ENCODE results near the gene SUSD3.

Gene SUSD3

DNA sequence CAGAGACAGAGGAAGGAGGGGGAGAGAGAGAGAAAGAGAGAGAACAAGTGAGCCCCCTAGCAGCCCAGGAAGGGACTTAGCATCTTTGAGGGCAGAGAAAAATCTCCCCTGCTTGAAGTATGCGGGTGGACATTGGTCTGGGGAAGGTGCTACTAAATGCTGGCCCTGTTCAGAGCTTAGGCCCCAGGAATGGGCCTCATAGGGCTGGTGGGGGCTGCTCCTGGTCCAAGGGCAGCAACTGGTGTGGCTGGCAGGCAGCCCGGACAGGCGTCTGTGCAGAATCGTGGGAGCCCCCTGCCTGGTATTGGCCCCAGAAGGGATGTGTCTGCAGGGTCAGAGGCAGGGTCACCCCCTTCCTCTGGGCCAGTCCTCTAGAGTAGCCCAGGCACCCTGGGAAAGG, 47.8 kb upstream of the SUSD3 start:
- H3K27ac ChIP-seq (ENCODE audit: low read depth, low read length), result no peak overlapping the region
- H3K36me3 ChIP-seq (ENCODE audit: control insufficient read depth, low read length), result peaks cover 8% of the 10 kb centered on the region
- no peaks in the 10 kb centered on the region for H3K9me2 ChIP-seq (replicated peaks; ENCODE audit: control insufficient read depth, low read length)
- H4K20me1 ChIP-seq (ENCODE audit: control insufficient read depth, insufficient read depth, low read depth, low read length), result no peaks in the 10 kb centered on the region
- no peak overlapping the region for H3K4me3 ChIP-seq (ENCODE audit: low read length)
- TF ChIP-seq, protein P1, sequence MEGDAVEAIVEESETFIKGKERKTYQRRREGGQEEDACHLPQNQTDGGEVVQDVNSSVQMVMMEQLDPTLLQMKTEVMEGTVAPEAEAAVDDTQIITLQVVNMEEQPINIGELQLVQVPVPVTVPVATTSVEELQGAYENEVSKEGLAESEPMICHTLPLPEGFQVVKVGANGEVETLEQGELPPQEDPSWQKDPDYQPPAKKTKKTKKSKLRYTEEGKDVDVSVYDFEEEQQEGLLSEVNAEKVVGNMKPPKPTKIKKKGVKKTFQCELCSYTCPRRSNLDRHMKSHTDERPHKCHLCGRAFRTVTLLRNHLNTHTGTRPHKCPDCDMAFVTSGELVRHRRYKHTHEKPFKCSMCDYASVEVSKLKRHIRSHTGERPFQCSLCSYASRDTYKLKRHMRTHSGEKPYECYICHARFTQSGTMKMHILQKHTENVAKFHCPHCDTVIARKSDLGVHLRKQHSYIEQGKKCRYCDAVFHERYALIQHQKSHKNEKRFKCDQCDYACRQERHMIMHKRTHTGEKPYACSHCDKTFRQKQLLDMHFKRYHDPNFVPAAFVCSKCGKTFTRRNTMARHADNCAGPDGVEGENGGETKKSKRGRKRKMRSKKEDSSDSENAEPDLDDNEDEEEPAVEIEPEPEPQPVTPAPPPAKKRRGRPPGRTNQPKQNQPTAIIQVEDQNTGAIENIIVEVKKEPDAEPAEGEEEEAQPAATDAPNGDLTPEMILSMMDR (IDR thresholded peaks at IDR 0.05; ENCODE audit: low read depth, low read length, poor library complexity, severe bottlenecking), result no peak
- TF ChIP-seq EZH2phosphoT487 (IDR thresholded peaks at IDR 0.05; ENCODE audit: borderline replicate concordance, low read length), result no peak
- no peaks in the 10 kb centered on the region for H3F3A ChIP-seq (ENCODE audit: control insufficient read depth, insufficient read depth)
- H3K4me1 ChIP-seq (ENCODE audit: control insufficient read depth, low read length), result peaks cover 4% of the 10 kb centered on the region; the same call in 1 of the 2 replicates
- H3K4me2 ChIP-seq (ENCODE audit: low read length), result no peak overlapping the region
- no peaks in the 10 kb centered on the region for H3K9me3 ChIP-seq (ENCODE audit: control insufficient read depth, insufficient read depth, low read length)
- H3K79me2 ChIP-seq (ENCODE audit: control insufficient read depth, low read length), result no peaks in the 10 kb centered on the region
- no peaks in the 10 kb centered on the region for H3K27me3 ChIP-seq (ENCODE audit: control insufficient read depth, low read length)

DNA sequence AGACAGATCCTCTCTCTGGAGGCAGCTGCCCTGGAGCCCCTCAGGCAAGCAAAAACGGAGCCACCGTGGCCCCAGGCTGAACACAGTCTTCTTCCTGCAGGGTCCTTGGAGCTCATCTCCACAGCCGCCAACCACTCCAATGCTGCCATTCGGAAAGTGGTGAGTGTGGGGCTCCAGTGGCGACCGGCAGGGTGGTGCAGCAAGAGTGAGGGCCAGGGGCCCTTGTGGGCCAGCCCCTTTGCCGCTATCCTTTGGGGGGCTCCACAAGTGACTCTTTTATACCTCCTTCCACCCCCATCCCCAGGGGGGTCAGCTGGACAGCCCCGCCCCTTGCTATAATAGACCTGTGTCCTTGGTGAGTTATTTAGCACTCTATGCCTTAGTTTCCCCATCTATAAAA, 47.4 kb upstream of the SUSD3 start:
- Histone ChIP-seq H3K4me1 (ENCODE audit: control insufficient read depth, low read length) (peaks cover 4% of the 10 kb centered on the region; the same call in 1 of the 2 replicates), H3K4me3 (ENCODE audit: low read length) (no peak overlapping the region), H3K4me2 (ENCODE audit: low read length) (no peak overlapping the region), H3K27ac (ENCODE audit: low read depth, low read length) (no peak overlapping the region), H3K36me3 (ENCODE audit: control insufficient read depth, low read length) (peaks cover 6% of the 10 kb centered on the region), H3K9me2 (replicated peaks; ENCODE audit: control insufficient read depth, low read length) (no peaks in the 10 kb centered on the region), H4K20me1 (ENCODE audit: control insufficient read depth, insufficient read depth, low read depth, low read length) (no peaks in the 10 kb centered on the region), H3K27me3 (ENCODE audit: control insufficient read depth, low read length) (no peaks in the 10 kb centered on the region), H3K79me2 (ENCODE audit: control insufficient read depth, low read length) (no peaks in the 10 kb centered on the region), H3F3A (ENCODE audit: control insufficient read depth, insufficient read depth) (no peaks in the 10 kb centered on the region), H3K9me3 (ENCODE audit: control insufficient read depth, insufficient read depth, low read length) (no peaks in the 10 kb centered on the region)
- TF ChIP-seq EZH2phosphoT487 (IDR thresholded peaks at IDR 0.05; ENCODE audit: borderline replicate concordance, low read length), result no peak
- TF ChIP-seq, protein P1 (IDR thresholded peaks at IDR 0.05; ENCODE audit: low read depth, low read length, poor library complexity, severe bottlenecking), result no peak

DNA sequence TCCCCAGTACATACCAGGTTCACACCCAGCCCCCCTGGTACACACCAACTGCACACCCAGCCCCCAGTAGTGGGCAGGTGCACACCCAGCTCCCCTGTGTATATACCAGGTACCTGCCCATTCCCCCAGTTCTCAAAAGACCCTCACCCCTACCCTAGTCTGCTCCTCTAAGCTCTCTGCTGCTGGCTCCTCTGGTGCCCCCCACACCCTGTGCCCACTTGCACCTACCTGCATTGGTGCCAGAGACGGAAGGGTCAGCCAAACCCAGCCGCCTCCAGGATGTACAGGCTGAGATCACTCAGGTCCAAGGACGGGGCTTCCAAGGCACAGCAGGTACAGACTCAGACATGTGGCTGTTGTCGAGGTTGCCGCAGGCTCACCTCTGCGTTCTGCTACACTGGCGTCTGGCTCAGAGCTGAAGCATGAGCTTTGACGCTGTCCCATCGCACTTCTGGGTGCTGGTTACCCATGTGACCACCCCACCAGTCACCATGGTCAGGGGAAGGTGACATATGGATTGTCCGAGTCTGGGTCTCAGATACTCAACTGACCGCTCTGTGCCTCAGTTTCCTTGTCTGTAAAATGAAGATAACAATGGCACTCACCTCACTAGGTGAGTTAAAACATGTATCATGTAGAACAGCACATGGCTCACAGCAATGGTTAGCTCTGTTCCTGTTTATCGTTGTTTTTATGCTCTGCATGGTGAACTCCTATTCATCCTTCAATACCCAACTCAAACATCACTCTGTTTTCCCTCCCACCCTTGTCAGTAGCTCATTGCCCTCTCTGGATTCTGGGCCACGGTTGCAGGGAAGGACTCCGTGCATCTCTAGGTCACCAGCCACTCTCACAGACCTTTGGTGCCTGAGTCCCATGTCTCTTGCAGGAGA, 45.3 kb upstream of the SUSD3 start:
- Histone ChIP-seq H3K4me3 (ENCODE audit: low read length) (no peak overlapping the region), H3K79me2 (ENCODE audit: control insufficient read depth, low read length) (no peaks in the 10 kb centered on the region), H4K20me1 (ENCODE audit: control insufficient read depth, insufficient read depth, low read depth, low read length) (no peaks in the 10 kb centered on the region), H3K9me2 (replicated peaks; ENCODE audit: control insufficient read depth, low read length) (no peaks in the 10 kb centered on the region), H3K27ac (ENCODE audit: low read depth, low read length) (no peak overlapping the region), H3K36me3 (ENCODE audit: control insufficient read depth, low read length) (peaks cover 3% of the 10 kb centered on the region), H3K9me3 (ENCODE audit: control insufficient read depth, insufficient read depth, low read length) (no peaks in the 10 kb centered on the region), H3K4me2 (ENCODE audit: low read length) (no peak overlapping the region), H3F3A (ENCODE audit: control insufficient read depth, insufficient read depth) (no peaks in the 10 kb centered on the region), H3K4me1 (ENCODE audit: control insufficient read depth, low read length) (peaks cover 4% of the 10 kb centered on the region; the same call in 1 of the 2 replicates), H3K27me3 (ENCODE audit: control insufficient read depth, low read length) (no peaks in the 10 kb centered on the region)
- TF ChIP-seq, protein P1 (IDR thresholded peaks at IDR 0.05; ENCODE audit: low read depth, low read length, poor library complexity, severe bottlenecking), result no peak
- no peak for TF ChIP-seq EZH2phosphoT487 (IDR thresholded peaks at IDR 0.05; ENCODE audit: borderline replicate concordance, low read length)
